Activated T-cell treated with anti-CD3 and anti-CD28 coated beads, Interleukin-2, amount 50 U/mL, for 72 hours (primary cell): ENCODE measurements around the gene RNLS. TPM values are rescaled to one million over a fixed set of nuclear protein-coding genes. Genes with fewer than 3 reads are reported as not detected.
"Not testable (repeated sequence)": the region's sequence is repeated elsewhere in the genome, so short reads cannot be mapped to it uniquely, and the experiment has no call there.

Experiments used
- ATAC-seq, 2 donors: fragments of 150-1000 bp; cut with Tn5 transposase; replicated peaks in 1 of 2; 2 replicates each; pipeline ENCODE4 v1.10.0; 2021; ENCODE audit warnings: moderate library complexity in 2 of 2, mild to moderate bottlenecking in 1 of 2
- DNase-seq, 2 donors: peaks; one replicate each; pipeline ENCODE4 v3.0.0; 2021 to 2022; ENCODE audit warnings: mixed read lengths in 1 of 2
- H3K27ac Mint-ChIP-seq: one replicate; pipeline ENCODE4 v1.8.0; 2022; ENCODE audit warnings: mild to moderate bottlenecking, moderate library complexity, mixed read lengths
- H3K27me3 Mint-ChIP-seq: one replicate; pipeline ENCODE4 v1.8.0; 2022; ENCODE audit warnings: low read depth, mixed read lengths
- H3K36me3 Mint-ChIP-seq, 2 donors: one replicate each; pipeline ENCODE4 v1.8.0; 2022; ENCODE audit warnings: mixed read lengths in 2 of 2, mild to moderate bottlenecking in 1 of 2; ENCODE audit not compliant: insufficient read depth in 2 of 2
- H3K4me1 Mint-ChIP-seq: one replicate; pipeline ENCODE4 v1.8.0; 2022; ENCODE audit warnings: low read depth, mixed read lengths
- H3K4me3 Mint-ChIP-seq, 2 donors: one replicate each; pipeline ENCODE4 v1.8.0; 2022; ENCODE audit warnings: mild to moderate bottlenecking in 2 of 2, mixed read lengths in 2 of 2, moderate library complexity in 2 of 2
- H3K9me3 Mint-ChIP-seq, 2 donors: one replicate each; pipeline ENCODE4 v1.8.0; 2022; ENCODE audit warnings: mixed read lengths in 2 of 2
- total RNA-seq, 2 donors: library from RNA; stranded (reverse); gene quantifications; one replicate each; pipeline ENCODE4 v1.2.3, GENCODE V29; 2022

RNLS gene
- total RNA-seq, 2 donors from 2014 or later, result 2.6 to 6.2 TPM

- ATAC-seq (no peak), DNase-seq (no peak)
- H3K27me3 Mint-ChIP-seq, result no peaks in the 10 kb centered on the region
- no peaks in the 10 kb centered on the region for H3K36me3 Mint-ChIP-seq
- no peak overlapping the region for H3K27ac Mint-ChIP-seq
- no peaks in the 10 kb centered on the region for H3K4me1 Mint-ChIP-seq
- H3K4me3 Mint-ChIP-seq, result no peak overlapping the region
- H3K9me3 Mint-ChIP-seq, result peaks cover 0 to 2% of the 10 kb centered on the region in 2 donors
Measured at GRCh38 chr10:88499569-88500470, 83.3 kb downstream of the RNLS start.

- no peaks in the 10 kb centered on the region for H3K36me3 Mint-ChIP-seq
- no peak for DNase-seq
- peaks cover 0 to 2% of the 10 kb centered on the region in 2 donors for H3K9me3 Mint-ChIP-seq
- H3K4me1 Mint-ChIP-seq, result no peaks in the 10 kb centered on the region
- H3K27ac Mint-ChIP-seq, result no peak overlapping the region
- no peak overlapping the region for H3K4me3 Mint-ChIP-seq
- H3K27me3 Mint-ChIP-seq, result no peaks in the 10 kb centered on the region
- ATAC-seq, result no peak
Measured at GRCh38 chr10:88497913-88498312, 85.2 kb downstream of the RNLS start.

DNA sequence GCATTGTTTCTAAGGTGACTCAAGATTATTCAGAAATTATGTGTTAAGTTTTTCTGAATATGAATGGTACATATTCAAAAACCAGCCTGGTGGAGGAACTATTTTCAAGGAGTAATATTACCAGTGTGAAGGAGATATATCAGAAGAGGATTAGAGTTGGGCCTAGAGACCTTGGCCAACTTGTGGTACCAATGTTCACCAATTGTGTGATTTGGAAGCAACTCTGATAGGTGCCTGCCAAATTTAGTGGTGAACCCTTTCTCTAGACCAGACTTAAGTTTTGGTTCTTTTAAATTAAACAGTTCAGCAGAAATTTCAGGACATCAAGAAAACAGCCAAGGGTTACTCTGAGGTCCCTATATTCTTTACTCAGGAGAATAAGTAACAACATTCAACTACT is 88.6 kb downstream of the RNLS start:
- Mint-ChIP-seq H3K27ac (no peak overlapping the region), H3K36me3 (no peaks in the 10 kb centered on the region), H3K9me3 (no peaks in the 10 kb centered on the region), H3K4me1 (no peaks in the 10 kb centered on the region), H3K4me3 (no peak overlapping the region), H3K27me3 (no peaks in the 10 kb centered on the region)
- no peak for ATAC-seq
- DNase-seq, result no peak

DNA sequence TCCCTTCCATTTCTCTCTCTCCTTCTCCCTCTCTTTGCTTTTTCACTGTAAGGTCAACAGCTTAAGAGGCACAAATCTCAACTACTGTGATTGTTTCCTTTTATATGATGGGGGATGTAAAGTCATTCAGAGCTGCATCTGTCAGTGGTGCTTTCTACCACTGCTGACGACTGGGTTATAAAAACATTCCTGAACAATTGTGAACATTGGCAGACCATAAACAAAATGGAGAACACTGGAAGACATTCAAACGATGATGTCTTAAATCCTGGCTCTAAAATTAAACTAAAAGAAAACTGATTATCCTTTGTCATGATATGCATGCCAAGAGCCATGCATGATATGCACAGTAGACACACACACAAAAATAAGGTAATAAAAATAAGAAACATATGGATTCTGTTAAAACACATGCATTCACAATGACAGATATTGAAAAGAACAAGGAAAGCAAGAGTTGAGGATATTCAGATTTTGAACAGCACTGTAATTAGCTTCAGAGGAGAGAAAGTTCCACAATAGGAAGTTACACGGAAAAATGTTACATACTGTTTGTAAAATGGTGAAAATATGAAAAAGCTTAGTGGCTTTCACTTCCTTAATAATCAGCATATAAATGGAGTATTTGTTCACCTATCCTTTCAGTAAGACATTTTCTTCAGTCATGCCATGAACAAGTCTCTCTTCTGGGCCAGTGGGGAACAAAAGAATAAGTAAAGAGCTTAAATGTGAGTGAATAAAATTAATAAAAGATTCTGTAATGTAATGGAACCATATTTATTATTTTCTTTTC is 89.2 kb downstream of the RNLS start:
- no peak for ATAC-seq
- Mint-ChIP-seq H3K27ac (no peak overlapping the region), H3K4me3 (no peak overlapping the region), H3K9me3 (no peaks in the 10 kb centered on the region), H3K4me1 (no peaks in the 10 kb centered on the region), H3K36me3 (no peaks in the 10 kb centered on the region), H3K27me3 (no peaks in the 10 kb centered on the region)
- DNase-seq, result no peak

DNA sequence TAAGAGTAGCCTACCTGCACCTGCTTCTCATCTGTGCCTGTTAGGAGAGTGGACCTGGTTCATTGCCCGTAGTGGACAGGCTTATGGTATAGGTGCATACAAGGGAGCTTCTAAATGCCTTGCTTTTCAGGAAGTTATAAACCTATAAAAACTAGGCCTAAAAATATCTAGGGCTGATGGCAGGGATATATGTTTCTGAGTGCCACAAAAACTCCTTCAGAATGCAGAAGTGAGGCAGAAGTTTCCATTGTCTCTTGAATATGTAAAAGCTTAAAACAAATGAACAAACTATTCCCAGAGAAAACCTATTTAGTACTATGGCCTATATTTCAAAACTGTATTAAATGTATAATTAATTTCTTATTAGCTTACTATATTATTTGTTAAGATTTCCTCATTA is 91.8 kb downstream of the RNLS start:
- ATAC-seq (no peak), DNase-seq (no peak)
- Mint-ChIP-seq H3K27ac (no peak overlapping the region), H3K4me3 (no peak overlapping the region), H3K27me3 (no peaks in the 10 kb centered on the region), H3K4me1 (no peaks in the 10 kb centered on the region), H3K36me3 (no peaks in the 10 kb centered on the region), H3K9me3 (no peaks in the 10 kb centered on the region)

DNA sequence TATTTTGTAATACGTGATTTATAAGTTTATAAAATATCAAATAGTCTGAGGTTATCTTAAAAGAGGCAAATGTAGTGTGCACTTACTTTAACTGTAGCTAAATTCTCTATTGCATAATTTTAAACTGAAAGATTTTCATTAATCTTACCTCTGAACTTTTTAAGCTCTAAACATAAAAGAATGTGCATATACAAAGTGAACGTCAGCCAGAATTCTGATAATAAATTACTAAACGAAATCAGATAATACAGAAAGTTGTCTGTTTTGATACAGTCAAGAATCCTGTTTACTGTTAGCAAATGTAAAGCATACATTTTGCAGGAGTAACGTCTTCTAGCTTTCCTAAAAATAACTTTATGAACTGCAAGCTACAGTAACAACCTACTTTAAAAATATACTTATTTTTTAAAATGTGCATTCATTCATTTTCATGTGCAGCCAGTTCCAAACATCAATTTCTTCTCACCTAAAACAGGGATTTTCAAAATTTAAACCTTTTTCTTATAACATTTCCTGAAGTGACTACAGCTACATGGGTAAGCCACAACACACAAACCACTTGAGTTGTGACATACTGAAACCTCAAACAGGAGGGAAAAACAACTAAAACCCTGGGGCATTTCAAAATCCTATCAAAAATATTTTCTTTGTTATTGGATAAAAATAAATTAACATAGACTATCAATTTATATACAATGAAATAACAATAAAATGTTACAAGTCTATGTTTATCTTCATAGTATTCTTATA is 92.7 kb downstream of the RNLS start:
- Mint-ChIP-seq H3K36me3 (no peaks in the 10 kb centered on the region), H3K4me3 (no peak overlapping the region), H3K4me1 (no peaks in the 10 kb centered on the region), H3K27ac (no peak overlapping the region), H3K9me3 (no peaks in the 10 kb centered on the region), H3K27me3 (no peaks in the 10 kb centered on the region)
- no peak for DNase-seq
- no peak for ATAC-seq

DNA sequence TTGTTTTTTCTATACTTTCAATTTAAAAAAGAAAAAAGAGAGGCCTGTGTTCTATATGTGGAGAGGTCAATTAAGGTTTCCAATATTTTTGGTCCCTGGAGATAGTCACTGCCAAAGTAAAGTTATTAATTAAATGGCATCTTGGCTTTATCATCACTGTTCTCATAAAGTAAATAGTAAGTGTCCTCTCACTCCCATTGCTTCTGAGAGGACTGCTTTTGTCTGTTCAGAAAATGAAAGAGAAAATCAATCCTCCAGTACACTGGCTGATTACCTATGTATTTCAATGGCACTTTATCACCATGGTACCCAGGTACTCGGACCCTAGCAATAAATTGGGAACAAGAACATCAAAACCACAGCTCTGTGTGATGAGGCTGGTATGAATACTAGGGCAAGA is 94.0 kb downstream of the RNLS start:
- Mint-ChIP-seq H3K4me3 (no peak overlapping the region), H3K27ac (no peak overlapping the region), H3K27me3 (no peaks in the 10 kb centered on the region), H3K9me3 (no peaks in the 10 kb centered on the region), H3K4me1 (no peaks in the 10 kb centered on the region), H3K36me3 (no peaks in the 10 kb centered on the region)
- ATAC-seq (no peak), DNase-seq (no peak)

- ATAC-seq, H3K27ac Mint-ChIP-seq, H3K27me3 Mint-ChIP-seq, H3K9me3 Mint-ChIP-seq, H3K4me3 Mint-ChIP-seq, H3K4me1 Mint-ChIP-seq, H3K36me3 Mint-ChIP-seq, DNase-seq: not testable (repeated sequence)
Measured at GRCh38 chr10:88486816-88487215, 96.3 kb downstream of the RNLS start.

DNA sequence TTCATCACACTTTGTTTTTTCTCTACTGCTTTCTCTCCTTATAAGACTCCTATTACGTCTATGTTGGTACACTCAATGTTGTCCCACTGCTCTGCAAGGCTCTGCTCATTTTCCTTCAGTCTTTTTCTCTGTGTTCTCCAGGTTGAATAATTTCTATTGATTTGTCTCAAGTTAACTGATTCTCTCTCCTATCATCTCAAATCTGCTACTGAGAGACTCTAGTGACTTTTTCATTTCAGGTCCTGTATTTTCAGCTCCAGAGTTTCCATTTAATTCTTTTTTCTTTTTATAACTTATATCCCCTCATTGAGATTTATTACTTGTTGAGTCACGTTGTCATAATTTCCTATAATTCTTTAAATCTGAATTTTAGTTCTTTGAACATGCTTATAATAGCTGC is 100.9 kb downstream of the RNLS start:
- Mint-ChIP-seq H3K36me3 (peaks cover 1 to 2% of the 10 kb centered on the region in 2 donors), H3K27me3 (no peaks in the 10 kb centered on the region)

GRCh38 chr10:88478256-88478655 is 104.9 kb downstream of the RNLS start:
- Mint-ChIP-seq H3K4me1 (no peaks in the 10 kb centered on the region), H3K4me3 (no peak overlapping the region), H3K27ac (no peak overlapping the region), H3K9me3 (peaks cover 1 to 4% of the 10 kb centered on the region in 2 donors), H3K36me3 (peaks cover 1 to 2% of the 10 kb centered on the region in 2 donors), H3K27me3 (no peaks in the 10 kb centered on the region)
- ATAC-seq (no peak), DNase-seq (no peak)

More for the DNA sequence above, 100.9 kb downstream of the RNLS start:
- no peak overlapping the region for H3K27ac Mint-ChIP-seq
- ATAC-seq, result no peak
- DNase-seq, result no peak
- H3K4me1 Mint-ChIP-seq, result no peaks in the 10 kb centered on the region
- H3K4me3 Mint-ChIP-seq, result no peak overlapping the region
- H3K9me3 Mint-ChIP-seq, result peaks cover 1 to 4% of the 10 kb centered on the region in 2 donors

GRCh38 chr10:88477343-88478085 is 105.6 kb downstream of the RNLS start:
- DNase-seq (no peak), ATAC-seq (no peak)
- H3K27me3 Mint-ChIP-seq, result no peaks in the 10 kb centered on the region
- H3K9me3 Mint-ChIP-seq, result peaks cover 1 to 4% of the 10 kb centered on the region in 2 donors
- no peak overlapping the region for H3K4me3 Mint-ChIP-seq
- no peak overlapping the region for H3K27ac Mint-ChIP-seq
- peaks cover 1 to 2% of the 10 kb centered on the region in 2 donors for H3K36me3 Mint-ChIP-seq
- H3K4me1 Mint-ChIP-seq, result no peaks in the 10 kb centered on the region
